Measurements from ENCODE around the gene SDR42E1. TPM values are rescaled to one million over a fixed set of nuclear protein-coding genes. Genes with fewer than 3 reads are reported as not detected.
A peak's percentile ranks its signal among the peaks of the same experiment; 100 is the strongest.
"Not testable (repeated sequence)": the region's sequence is repeated elsewhere in the genome, so short reads cannot be mapped to it uniquely, and the experiment has no call there.

The SDR42E1 gene
- total and polyA plus RNA-seq, 3 donors from 2014 or later, result 6.5 to 10.1 (median 6.9) TPM

DNA sequence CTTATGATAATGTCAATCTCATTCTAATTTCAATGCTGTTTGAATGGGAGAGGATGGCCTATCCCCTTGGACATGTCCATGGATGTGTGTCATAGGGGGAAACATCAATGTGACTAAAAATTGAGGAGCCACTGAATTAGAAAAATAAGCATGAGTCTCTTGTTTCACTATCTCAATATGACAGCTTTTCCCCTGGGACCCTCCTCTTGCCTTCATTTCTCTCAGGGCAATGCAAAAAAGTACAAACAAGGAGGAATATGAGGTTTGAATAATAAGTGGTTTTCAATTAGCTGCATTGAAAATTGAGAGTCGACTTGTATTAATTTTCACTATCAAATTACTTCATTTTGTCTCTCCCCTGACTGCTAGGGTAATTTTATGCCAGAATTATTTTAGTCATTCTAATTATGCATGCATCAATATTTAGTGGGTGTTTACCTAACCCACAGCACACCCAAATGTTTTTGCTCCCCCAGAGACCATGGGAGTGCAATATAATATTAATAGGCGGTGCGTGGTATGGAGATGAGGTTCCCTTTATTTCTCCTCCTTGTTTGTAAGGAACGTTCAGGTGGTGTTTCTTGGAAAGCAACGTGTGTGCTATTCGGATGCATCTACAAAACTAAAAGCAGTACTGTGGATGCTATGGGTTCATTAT, 6.8 kb upstream of the SDR42E1 start:
- Histone ChIP-seq H3K27ac (no peak overlapping the region), H3K9me3 (no peaks in the 10 kb centered on the region), H3K36me3 (ENCODE audit: low read depth, missing control alignments) (no peaks in the 10 kb centered on the region), H3K4me1 (no peaks in the 10 kb centered on the region), H3K4me3 (no peak overlapping the region), H3K27me3 (no peaks in the 10 kb centered on the region)
- WGBS, 2 donors, result 77 to 81% methylated on average over 6 of the region's 6 CpGs
- TF ChIP-seq POLR2A (IDR thresholded peaks at IDR 0.05), result no peak
- TF ChIP-seq, protein P1, sequence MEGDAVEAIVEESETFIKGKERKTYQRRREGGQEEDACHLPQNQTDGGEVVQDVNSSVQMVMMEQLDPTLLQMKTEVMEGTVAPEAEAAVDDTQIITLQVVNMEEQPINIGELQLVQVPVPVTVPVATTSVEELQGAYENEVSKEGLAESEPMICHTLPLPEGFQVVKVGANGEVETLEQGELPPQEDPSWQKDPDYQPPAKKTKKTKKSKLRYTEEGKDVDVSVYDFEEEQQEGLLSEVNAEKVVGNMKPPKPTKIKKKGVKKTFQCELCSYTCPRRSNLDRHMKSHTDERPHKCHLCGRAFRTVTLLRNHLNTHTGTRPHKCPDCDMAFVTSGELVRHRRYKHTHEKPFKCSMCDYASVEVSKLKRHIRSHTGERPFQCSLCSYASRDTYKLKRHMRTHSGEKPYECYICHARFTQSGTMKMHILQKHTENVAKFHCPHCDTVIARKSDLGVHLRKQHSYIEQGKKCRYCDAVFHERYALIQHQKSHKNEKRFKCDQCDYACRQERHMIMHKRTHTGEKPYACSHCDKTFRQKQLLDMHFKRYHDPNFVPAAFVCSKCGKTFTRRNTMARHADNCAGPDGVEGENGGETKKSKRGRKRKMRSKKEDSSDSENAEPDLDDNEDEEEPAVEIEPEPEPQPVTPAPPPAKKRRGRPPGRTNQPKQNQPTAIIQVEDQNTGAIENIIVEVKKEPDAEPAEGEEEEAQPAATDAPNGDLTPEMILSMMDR (IDR thresholded peaks at IDR 0.05), result no peak
- intact Hi-C loops (cut with DNase I; ENCODE audit: low total_unique reads), result no loop called here
- DNase-seq, result no peak

DNA sequence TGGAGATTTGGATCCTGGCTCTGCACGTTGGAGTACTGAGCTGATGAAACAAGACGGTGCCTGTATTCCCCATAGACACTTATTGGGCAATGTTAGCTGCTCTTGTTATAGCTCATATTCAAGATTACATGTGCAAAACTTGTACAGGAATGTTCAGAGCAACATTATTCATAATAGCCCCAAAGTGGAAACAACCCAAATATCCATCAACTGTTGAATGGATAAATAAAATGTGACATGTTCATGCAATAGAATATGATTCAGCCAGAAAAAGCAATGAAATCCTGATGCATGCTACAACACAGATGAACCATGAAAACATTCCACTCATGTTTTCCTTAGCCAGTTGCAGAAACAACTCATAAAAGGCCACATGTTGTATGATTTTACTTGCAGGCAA, 5.7 kb upstream of the SDR42E1 start:
- Histone ChIP-seq H3K27me3 (no peaks in the 10 kb centered on the region), H3K9me3 (no peaks in the 10 kb centered on the region), H3K27ac (no peak overlapping the region), H3K36me3 (ENCODE audit: low read depth, missing control alignments) (no peaks in the 10 kb centered on the region), H3K4me3 (no peak overlapping the region), H3K4me1 (no peaks in the 10 kb centered on the region)
- intact Hi-C loops (cut with DNase I; ENCODE audit: low total_unique reads), result no loop called here
- DNase-seq, result no peak
- TF ChIP-seq, protein P1 (IDR thresholded peaks at IDR 0.05), result no peak
- TF ChIP-seq POLR2A (IDR thresholded peaks at IDR 0.05), result no peak
- WGBS, 2 donors, result 68 to 71% methylated on average over 2 of the region's 2 CpGs

DNA sequence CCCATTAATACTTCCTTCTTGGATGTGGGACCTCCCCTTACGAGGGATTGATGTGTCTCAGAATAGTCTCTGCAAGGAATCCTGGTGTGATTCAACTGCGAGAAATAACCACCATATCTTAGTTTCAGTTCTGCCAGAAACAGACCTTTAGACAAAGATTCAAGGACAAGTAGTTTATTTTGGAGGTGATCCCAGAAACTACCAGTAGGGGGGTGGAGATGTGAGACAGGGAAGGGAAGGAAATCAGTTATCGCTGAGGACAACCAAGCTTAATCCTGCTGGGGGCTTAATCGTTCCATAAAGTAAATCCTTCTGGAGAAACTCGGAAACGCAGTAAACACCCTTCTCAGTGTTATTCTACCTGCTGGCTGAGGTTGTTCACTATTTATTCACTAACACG, 5.0 kb upstream of the SDR42E1 start:
- no peaks in the 10 kb centered on the region for H3K36me3 ChIP-seq (ENCODE audit: low read depth, missing control alignments)
- intact Hi-C loops (cut with DNase I; ENCODE audit: low total_unique reads), result no loop called here
- no peak overlapping the region for H3K27ac ChIP-seq
- H3K4me3 ChIP-seq, result no peak overlapping the region
- WGBS, 2 donors, result 25 to 38% methylated on average over 7 of the region's 7 CpGs
- no peaks in the 10 kb centered on the region for H3K9me3 ChIP-seq
- H3K27me3 ChIP-seq, result no peaks in the 10 kb centered on the region
- H3K4me1 ChIP-seq, result no peaks in the 10 kb centered on the region
- TF ChIP-seq, protein P1 (IDR thresholded peaks at IDR 0.05), result peak in 1 of 3 experiments; percentile 23
- TF ChIP-seq POLR2A (IDR thresholded peaks at IDR 0.05), result no peak
- DNase-seq, result no peak

DNA sequence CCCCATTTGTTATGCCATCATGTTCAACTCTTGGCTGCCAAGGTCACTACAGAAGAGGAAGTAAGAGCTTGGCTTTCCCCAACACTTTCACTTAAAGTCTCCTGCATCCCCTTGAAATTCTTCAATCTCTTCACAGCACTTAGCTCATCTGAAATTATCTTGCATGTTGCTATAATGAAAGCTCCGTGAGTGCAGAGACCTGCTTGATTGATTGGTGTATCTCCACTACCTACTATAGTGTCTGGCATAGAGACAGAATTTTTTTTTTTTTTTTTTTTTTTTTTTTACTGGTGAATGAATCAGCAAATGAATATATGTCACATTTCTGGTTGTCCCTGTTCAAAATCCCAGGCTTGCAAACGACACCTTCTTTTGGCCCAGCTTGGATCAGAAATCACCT, 1.9 kb upstream of the SDR42E1 start:
- TF ChIP-seq POLR2A (IDR thresholded peaks at IDR 0.05), result no peak
- TF ChIP-seq, protein P1 (IDR thresholded peaks at IDR 0.05), result no peak
- DNase-seq, result no peak
- Histone ChIP-seq H3K27me3 (no peaks in the 10 kb centered on the region), H3K4me3 (no peak overlapping the region), H3K4me1 (no peaks in the 10 kb centered on the region), H3K9me3 (no peaks in the 10 kb centered on the region), H3K27ac (no peak overlapping the region), H3K36me3 (ENCODE audit: low read depth, missing control alignments) (no peaks in the 10 kb centered on the region)
- 81 to 84% methylated on average over 2 of the region's 2 CpGs for WGBS, 2 donors
- intact Hi-C loops (cut with DNase I; ENCODE audit: low total_unique reads), result no loop called here

DNA sequence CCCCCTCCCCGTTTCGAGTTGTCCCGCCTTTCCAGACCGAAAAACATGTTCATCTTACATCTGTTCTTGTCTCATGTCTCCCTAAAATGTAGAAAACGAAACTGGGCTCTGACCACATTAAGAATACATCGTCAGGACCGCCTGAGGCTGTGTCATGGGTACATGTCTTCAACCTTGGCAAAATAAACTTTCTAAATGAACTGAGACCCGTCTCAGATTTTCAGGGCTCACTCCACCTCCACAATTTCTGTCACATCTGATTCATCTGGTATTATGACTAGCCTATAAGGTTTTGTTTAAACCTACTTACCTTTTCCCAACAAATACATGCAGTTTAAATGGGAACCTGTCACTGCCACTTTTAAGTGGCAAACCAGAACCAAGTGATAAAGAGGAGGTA, 621 bp downstream of the SDR42E1 start:
- Histone ChIP-seq H3K27ac (no peak overlapping the region), H3K4me3 (peak overlapping the region in 1 of 2 donors; percentile 64), H3K36me3 (ENCODE audit: low read depth, missing control alignments) (no peaks in the 10 kb centered on the region), H3K9me3 (no peaks in the 10 kb centered on the region), H3K4me1 (no peaks in the 10 kb centered on the region), H3K27me3 (no peaks in the 10 kb centered on the region)
- TF ChIP-seq POLR2A (IDR thresholded peaks at IDR 0.05), result no peak
- TF ChIP-seq, protein P1 (IDR thresholded peaks at IDR 0.05), result no peak
- no peak for DNase-seq
- WGBS, 2 donors, result 57 to 72% methylated on average over 8 of the region's 8 CpGs
- intact Hi-C loops (cut with DNase I; ENCODE audit: low total_unique reads), result no loop called here

DNA sequence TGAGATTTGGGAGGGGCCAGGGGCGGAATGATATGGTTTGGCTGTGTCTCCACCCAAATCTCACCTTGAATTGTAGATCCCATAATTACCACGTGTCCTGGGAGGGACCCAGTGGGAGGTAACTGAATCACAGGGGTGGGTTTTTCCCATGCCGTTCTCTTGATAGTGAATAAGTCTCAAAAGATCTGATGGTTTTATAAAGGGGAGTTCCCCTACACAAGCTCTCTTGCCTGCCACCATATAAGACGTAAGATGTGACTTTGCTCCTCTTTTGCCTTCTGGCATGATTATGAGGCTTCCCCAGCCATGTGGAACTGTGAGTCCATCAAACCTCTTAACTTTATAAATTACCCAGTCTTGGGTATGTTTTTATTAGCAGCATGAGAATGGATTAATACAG, 1.5 kb downstream of the SDR42E1 start:
- H3K4me3 ChIP-seq; H3K9me3 ChIP-seq; H3K27me3 ChIP-seq; H3K27ac ChIP-seq; H3K36me3 ChIP-seq (ENCODE audit: low read depth, missing control alignments); DNase-seq; intact Hi-C loops (cut with DNase I; ENCODE audit: low total_unique reads); H3K4me1 ChIP-seq: not testable (repeated sequence)
- 85 to 88% methylated on average over 4 of the region's 4 CpGs for WGBS, 2 donors

Data from testis (tissue), 3 donors.